HepG2 (cell line): Measurements from ENCODE around the gene SAMD4A. TPM values are rescaled to one million over a fixed set of nuclear protein-coding genes. Genes with fewer than 3 reads are reported as not detected.

Experiments used
- ATAC-seq: fragments of 200-7000 bp; cut with Tn5 transposase; 3 replicates; pipeline ENCODE4 v1.9.1; 2020; ENCODE audit warnings: mild to moderate bottlenecking, moderate library complexity
- BruUV-seq: library from RNA; stranded (reverse); fragments of 400-500 nt; replicated peaks from 2 replicates; lab custom pipeline; 2021; lab: Mats Ljungman, UMichigan
- CTCF ChIA-PET: fragments of 300-600 bp; formaldehyde crosslinking; extraction: SDS; loops from one replicate; lab custom pipeline; 2021; ENCODE audit warnings: low total read pairs, inconsistent platforms, low intra/inter-chr PET ratio; lab: Yijun Ruan, JAX
- POLR2A ChIA-PET: fragments of 350-600 bp; sonication (Branson Sonifier 250); formaldehyde crosslinking; loops from one replicate; lab custom pipeline; 2020; ENCODE audit warnings: antibody characterized with exemption, inconsistent platforms; lab: Yijun Ruan, JAX
- DNase-seq: peaks from one replicate; pipeline ENCODE4 v3.0.0-alpha.2; 2015; ENCODE audit warnings: low spot score
- FAIRE-seq: peaks from 3 replicates; lab custom pipeline; 2011; peaks lifted over from hg19 to GRCh38; lab: Jason Lieb, UNC
- H2AFZ ChIP-seq: one replicate; pipeline ENCODE4 v1.6.1; 2011; ENCODE audit warnings: low read length, inconsistent platforms
- H3K27ac ChIP-seq: fragments of 300-600 bp; 3 replicates; pipeline ENCODE4 v1.8.0; 2011; ENCODE audit warnings: mixed run types, mild to moderate bottlenecking, mixed read lengths, low read length, inconsistent platforms; ENCODE audit not compliant: insufficient read depth; ENCODE audit errors: extremely low read length
- H3K27me3 ChIP-seq, 2 experiments: fragments of 200-600 bp in 1 of 2; 2 replicates in 1 of 2; 3 replicates in 1 of 2; pipeline versions ENCODE4 v1.6.0 to v1.8.0; 2011; ENCODE audit warnings: low read length in 2 of 2, mild to moderate bottlenecking in 2 of 2, moderate library complexity in 2 of 2, inconsistent platforms in 1 of 2; ENCODE audit not compliant: insufficient read depth in 2 of 2, control insufficient read depth in 1 of 2
- H3K36me3 ChIP-seq, 2 experiments: fragments of 200-600 bp in 1 of 2; replicated peaks in 1 of 2; 2 replicates in 1 of 2; 3 replicates in 1 of 2; pipeline versions ENCODE4 v1.5.1 to v1.8.0; 2011; ENCODE audit warnings: low read length in 2 of 2, inconsistent platforms in 1 of 2; ENCODE audit not compliant: insufficient read depth in 2 of 2, control insufficient read depth in 1 of 2
- H3K4me1 ChIP-seq: 2 replicates; pipeline ENCODE4 v1.5.1; 2012; ENCODE audit warnings: low read length, inconsistent platforms; ENCODE audit not compliant: insufficient read depth
- H3K4me2 ChIP-seq: 2 replicates; pipeline ENCODE4 v1.6.0; 2011; ENCODE audit warnings: low read depth, low read length, inconsistent platforms
- H3K4me3 ChIP-seq, 3 experiments: fragments of 200-600 bp in 1 of 3; sonication (generic), shearing (Covaris generic) in 1 of 3; replicated peaks in 1 of 3; 2 replicates each; pipeline ENCODE4 v1.5.1; 2011 to 2016; ENCODE audit warnings: low read length in 3 of 3, inconsistent platforms in 2 of 3, low read depth in 2 of 3, mild to moderate bottlenecking in 2 of 3, control low read depth in 1 of 3, mixed read lengths in 1 of 3; ENCODE audit not compliant: insufficient read depth in 1 of 3
- H3K79me2 ChIP-seq: one replicate; pipeline ENCODE4 v1.6.1; 2011; ENCODE audit warnings: low read length, inconsistent platforms; ENCODE audit not compliant: insufficient read depth
- H3K9ac ChIP-seq: 2 replicates; pipeline ENCODE4 v1.6.0; 2011; ENCODE audit warnings: mild to moderate bottlenecking, low read depth, low read length, inconsistent platforms; ENCODE audit not compliant: insufficient read depth
- H3K9me3 ChIP-seq: 2 replicates; pipeline ENCODE4 v1.5.1; 2012; ENCODE audit warnings: mild to moderate bottlenecking, low read length
- H4K20me1 ChIP-seq: 2 replicates; pipeline ENCODE4 v1.6.0; 2011; ENCODE audit warnings: inconsistent platforms, mild to moderate bottlenecking, low read length, moderate library complexity; ENCODE audit not compliant: insufficient read depth
- BCL6 ChIP-seq: IDR thresholded peaks from 2 replicates; pipeline ENCODE4 v1.6.1; 2016; ENCODE audit warnings: missing genetic modification reagents, missing compliant biosample characterization
- HDAC1 ChIP-seq: sonication (generic); formaldehyde crosslinking; IDR thresholded peaks from 2 replicates; pipeline ENCODE4 v1.5.1; 2020; ENCODE audit warnings: mild to moderate bottlenecking, missing genetic modification reagents
- HNF4A ChIP-seq: sonication (generic); formaldehyde crosslinking; IDR thresholded peaks from 2 replicates; pipeline ENCODE4 v1.4.0; 2020; ENCODE audit warnings: missing genetic modification reagents
- HNF4G ChIP-seq, 2 experiments: sonication (generic) in 1 of 2; formaldehyde crosslinking in 1 of 2; IDR thresholded peaks; 2 replicates each; pipeline versions ENCODE4 v1.4.0 to v1.6.1; 2011 to 2020; ENCODE audit warnings: borderline replicate concordance in 2 of 2, low read depth in 2 of 2, mild to moderate bottlenecking in 2 of 2, low read length in 1 of 2, missing genetic modification reagents in 1 of 2, moderate library complexity in 1 of 2
- HOXA5 ChIP-seq: sonication (generic); formaldehyde crosslinking; IDR thresholded peaks from 2 replicates; pipeline ENCODE4 v1.4.0; 2020; ENCODE audit warnings: missing genetic modification reagents
- IRF2 ChIP-seq: IDR thresholded peaks from 2 replicates; pipeline ENCODE4 v1.6.1; 2018; ENCODE audit warnings: missing genetic modification reagents, missing compliant biosample characterization
- KLF15 ChIP-seq: sonication (generic); formaldehyde crosslinking; IDR thresholded peaks from 2 replicates; pipeline ENCODE4 v1.8.1; 2023; ENCODE audit warnings: borderline replicate concordance, mild to moderate bottlenecking, inconsistent platforms, missing genetic modification reagents, mixed read lengths
- MED1 ChIP-seq: sonication (generic); formaldehyde crosslinking; IDR thresholded peaks from 2 replicates; pipeline ENCODE4 v1.4.0; 2020; ENCODE audit warnings: missing genetic modification reagents
- MIXL1 ChIP-seq: IDR thresholded peaks from 2 replicates; pipeline ENCODE4 v1.6.1; 2016
- NFATC3 ChIP-seq: sonication (generic); formaldehyde crosslinking; IDR thresholded peaks from 2 replicates; pipeline ENCODE4 v1.5.1; 2020; ENCODE audit warnings: mild to moderate bottlenecking, missing genetic modification reagents
- NKX3-1 ChIP-seq: sonication (generic); formaldehyde crosslinking; IDR thresholded peaks from 2 replicates; pipeline ENCODE4 v1.5.0; 2020; ENCODE audit warnings: missing genetic modification reagents
- NR2F1 ChIP-seq, 2 experiments: fragments of 450-650 bp in 1 of 2; formaldehyde crosslinking in 1 of 2; IDR thresholded peaks; 2 replicates each; pipeline versions ENCODE4 v1.5.0 to v1.6.1; 2016 to 2020; ENCODE audit warnings: mild to moderate bottlenecking in 1 of 2, missing compliant biosample characterization in 1 of 2, missing genetic modification reagents in 1 of 2, moderate library complexity in 1 of 2
- NR2F6 ChIP-seq, 2 experiments: IDR thresholded peaks; 2 replicates each; pipeline ENCODE4 v1.6.1; 2016; ENCODE audit warnings: antibody characterized with exemption in 1 of 2, mild to moderate bottlenecking in 1 of 2
- PHF8 ChIP-seq: sonication (generic); formaldehyde crosslinking; IDR thresholded peaks from 2 replicates; pipeline ENCODE4 v1.5.0; 2020; ENCODE audit warnings: missing genetic modification reagents
- PPARG ChIP-seq: conservative IDR thresholded peaks from 2 replicates; pipeline ENCODE4 v1.6.1; 2016; ENCODE audit warnings: missing biosample characterization, missing genetic modification reagents
- RARA ChIP-seq: IDR thresholded peaks from 2 replicates; pipeline ENCODE4 v1.6.1; 2016; ENCODE audit warnings: missing genetic modification reagents, missing compliant biosample characterization
- RXRB ChIP-seq: IDR thresholded peaks from 2 replicates; pipeline ENCODE4 v1.6.1; 2016; ENCODE audit warnings: borderline replicate concordance, missing genetic modification reagents, missing compliant biosample characterization
- SP140L ChIP-seq: sonication (generic); formaldehyde crosslinking; IDR thresholded peaks from 2 replicates; pipeline ENCODE4 v1.4.0; 2020; ENCODE audit warnings: missing genetic modification reagents, borderline replicate concordance
- ZNF891 ChIP-seq: sonication (generic); formaldehyde crosslinking; IDR thresholded peaks from 2 replicates; pipeline ENCODE4 v1.5.0; 2020; ENCODE audit warnings: mild to moderate bottlenecking, missing genetic modification reagents
- WGBS: methylation state at CpG from one replicate; pipeline ENCODE4 v1.1.6; 2017; ENCODE audit warnings: low lambda C conversion rate; 5-methylcytosine and 5-hydroxymethylcytosine counted together
- in situ Hi-C: cut with HindIII; loops from 2 replicates; pipeline ENCODE4 v1.10.0; 2017; ENCODE audit warnings: low pct_unique_long_range_greater_than_20kb; ENCODE audit not compliant: extremely low pct_ligation_motif_present
- intact Hi-C: fragments of 100-400 bp; cut with micrococcal nuclease; formaldehyde crosslinking; loops from one replicate; pipeline ENCODE4 v1.10.0; 2022; ENCODE audit not compliant: unreplicated experiment
- polyA plus RNA-seq, 8 experiments: library from polyadenylated mRNA; depleted of rRNA in 3 of 8; stranded (reverse) in 7 of 8; unstranded in 1 of 8; fragments of >200 nt; fragmentation: Illumina TruSeq in 4 of 8; extraction: Trizol in 4 of 8; gene quantifications; 2 replicates each; pipeline versions ENCODE4 v1.2.1 to v1.2.3, GENCODE V29; 2011 to 2016; ENCODE audit warnings: low read depth in 4 of 8, missing spikeins in 1 of 8, mixed read lengths in 1 of 8; ENCODE audit not compliant: insufficient read depth in 1 of 8
- total RNA-seq, 5 experiments: library from RNA; depleted of rRNA; stranded (reverse); fragments of >200 nt; fragmentation: Illumina TruSeq; extraction: Trizol; gene quantifications; 2 replicates each; pipeline ENCODE4 v1.2.3, GENCODE V29; 2016; ENCODE audit warnings: low read depth in 1 of 5

The SAMD4A gene
- total and polyA plus RNA-seq, 2 of the 13 experiments (the other 11 are each of a cell fraction or from before 2014, with no cell fraction given): 11.8 to 13.0 TPM

DNA sequence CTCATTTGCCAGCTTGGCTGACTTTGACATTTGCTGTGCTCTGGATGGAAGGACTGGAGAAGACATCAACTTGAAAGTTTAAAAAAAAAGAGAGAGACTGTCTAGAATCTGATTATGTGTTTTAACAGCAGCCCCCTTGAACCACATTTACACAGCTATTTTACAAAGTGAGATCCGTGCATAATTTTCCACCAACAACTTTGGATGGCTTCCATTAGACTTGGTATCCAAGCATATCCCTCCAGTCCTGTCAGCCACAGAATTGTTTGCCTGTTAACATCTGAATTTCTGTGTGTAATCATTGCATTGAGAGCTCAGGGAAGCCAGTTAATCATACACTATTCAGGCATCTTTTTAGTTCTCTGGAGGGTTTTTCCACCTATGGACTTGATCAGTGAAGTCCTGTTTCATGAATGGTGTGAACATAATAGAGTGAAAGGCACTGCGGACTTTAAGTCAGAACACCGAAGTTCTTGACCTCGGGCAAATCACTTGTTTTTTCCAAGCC is 93.7 kb downstream of the SAMD4A start:
- peaks cover 29% of the 10 kb centered on the region for H3K79me2 ChIP-seq
- BruUV-seq: no TSS peak
- TF ChIP-seq KLF15 (CRISPR knock-in tag) (no peak), SP140L (no peak), HDAC1 (no peak), PHF8 (CRISPR knock-in tag) (no peak)
- H3K4me1 ChIP-seq: peaks cover 99% of the 10 kb centered on the region
- H2AFZ ChIP-seq: no peak overlapping the region
- peak overlapping the region; percentile 49 for H3K27ac ChIP-seq
- in situ Hi-C loops: no loop called here
- POLR2A ChIA-PET: interaction anchor here (0.8 to 1.4 kb wide), 3 partner anchors 10 to 95 kb away, joined by 3 to 5 read pairs (median 5); no protein-coding TSS in a partner anchor
- H3K36me3 ChIP-seq: peaks cover 0 to 1% of the 10 kb centered on the region in 2 experiments; a peak in 2 of 5 replicates
- no peak overlapping the region for H3K4me3 ChIP-seq
- DNase-seq (peak; percentile 63), ATAC-seq (peak; percentile 57), FAIRE-seq (no peak)
- H3K9me3 ChIP-seq: no peaks in the 10 kb centered on the region
- 52% methylated on average over 4 of the region's 4 CpGs for WGBS
- no peaks in the 10 kb centered on the region for H4K20me1 ChIP-seq
- H3K9ac ChIP-seq: no peak overlapping the region; the same call in 1 of the 2 replicates
- H3K27me3 ChIP-seq: no peaks in the 10 kb centered on the region
- CTCF ChIA-PET: interaction anchor here (0.6 kb wide), 1 partner anchor 16 kb away, joined by 3 read pairs; no protein-coding TSS in a partner anchor
- H3K4me2 ChIP-seq: peak overlapping the region; percentile 28; the same call in 1 of the 2 replicates
- intact Hi-C loops: no loop called here

DNA sequence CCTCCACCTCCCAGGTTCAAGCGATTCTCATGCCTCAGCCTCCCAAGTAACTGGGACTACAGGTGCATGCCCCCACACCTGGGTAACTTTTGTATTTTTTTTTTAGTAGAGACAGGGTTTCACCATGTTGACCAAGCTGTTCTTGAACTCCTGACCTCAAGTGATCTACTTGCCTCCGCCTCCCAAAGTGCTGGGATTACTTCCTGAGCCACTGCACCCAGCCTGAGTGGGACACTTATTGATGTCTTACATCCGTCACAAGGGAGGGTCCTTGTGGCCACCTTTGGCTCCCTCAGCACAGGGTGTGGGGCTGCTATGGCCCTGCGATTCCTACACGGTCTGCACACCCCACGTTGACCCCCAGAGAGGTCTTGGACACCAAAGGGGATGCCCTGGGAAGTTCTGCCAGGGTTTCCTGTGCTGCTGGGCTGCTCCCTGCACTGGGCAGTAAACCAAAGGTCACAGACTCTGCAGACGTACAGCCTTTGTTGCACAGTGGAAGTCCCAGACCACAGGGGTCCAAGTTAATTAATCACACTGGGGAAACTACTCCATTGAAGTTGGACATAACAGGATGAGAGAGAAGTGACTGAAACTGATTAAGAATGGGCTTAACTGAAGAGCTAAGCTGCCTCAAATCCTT is 95.7 kb downstream of the SAMD4A start:
- Histone ChIP-seq H3K9me3 (no peaks in the 10 kb centered on the region), H3K4me2 (0 out of 2 replicates have a peak overlapping the region, but pooled peaks have one; percentile 25), H3K27me3 (no peaks in the 10 kb centered on the region), H4K20me1 (no peaks in the 10 kb centered on the region), H2AFZ (no peak overlapping the region), H3K27ac (peak overlapping the region; percentile 30), H3K79me2 (peaks cover 17% of the 10 kb centered on the region), H3K4me3 (no peak overlapping the region), H3K36me3 (peaks cover 1 to 2% of the 10 kb centered on the region in 2 experiments; a peak in 4 of 5 replicates), H3K9ac (no peak overlapping the region), H3K4me1 (peaks cover 93% of the 10 kb centered on the region)
- intact Hi-C loops: no loop called here
- ChIA-PET POLR2A (interaction anchor here (2.4 kb wide), 1 partner anchor 19 kb away, joined by 6 read pairs; no protein-coding TSS in a partner anchor), CTCF (no interaction called here)
- no peak for FAIRE-seq
- 80% methylated on average over 5 of the region's 7 CpGs for WGBS
- in situ Hi-C loops: no loop called here
- BruUV-seq: no TSS peak
- peak; percentile 63 for ATAC-seq
- DNase-seq: peak; percentile 23
- TF ChIP-seq NFATC3 (CRISPR knock-in tag) (no peak), PPARG (CRISPR knock-in tag) (peak; percentile 94), BCL6 (CRISPR knock-in tag) (0 out of 2 replicates have a peak, but pooled peaks have one; percentile 10), HNF4A (CRISPR knock-in tag) (peak; percentile 28; the same call in 1 of the 2 replicates), HOXA5 (CRISPR knock-in tag) (no peak), MIXL1 (CRISPR knock-in tag) (0 out of 2 replicates have a peak, but pooled peaks have one; percentile 17), NR2F1 (CRISPR knock-in tag; IDR thresholded peaks at IDR 0.05) (no peak), NR2F6 (IDR thresholded peaks at IDR 0.05) (peak; percentile 49), NR2F6 (CRISPR knock-in tag; IDR thresholded peaks at IDR 0.05) (0 out of 2 replicates have a peak, but pooled peaks have one; percentile 19), HNF4G (IDR thresholded peaks at IDR 0.05; ENCODE audit: borderline replicate concordance, low read depth, low read length) (0 out of 2 replicates have a peak, but pooled peaks have one; percentile 20), HNF4G (CRISPR knock-in tag; IDR thresholded peaks at IDR 0.05; ENCODE audit: borderline replicate concordance, low read depth) (no peak), RARA (CRISPR knock-in tag) (peak; percentile 68), IRF2 (CRISPR knock-in tag) (no peak), ZNF891 (CRISPR knock-in tag) (no peak), MED1 (0 out of 2 replicates have a peak, but pooled peaks have one; percentile 16), RXRB (CRISPR knock-in tag) (peak; percentile 62; the same call in 1 of the 2 replicates), NKX3-1 (CRISPR knock-in tag) (no peak)
